ENCODE results near the gene CLIC4.
"Not testable (repeated sequence)": the region's sequence is repeated elsewhere in the genome, so short reads cannot be mapped to it uniquely, and the experiment has no call there.

Gene CLIC4

GRCh38 chr1:24745711-24746413 lies 615 bp downstream of the CLIC4 start:
- DNase-seq (ENCODE audit: low read depth in 2 of 3, low spot score in 1 of 3), result no peak

GRCh38 chr1:24748191-24749121 lies 3.2 kb downstream of the CLIC4 start:
- DNase-seq (ENCODE audit: low read depth in 2 of 3, low spot score in 1 of 3), result no peak

GRCh38 chr1:24749252-24749651 lies 4.0 kb downstream of the CLIC4 start:
- DNase-seq (ENCODE audit: low read depth in 2 of 3, low spot score in 1 of 3), result no peak

- no peak for DNase-seq (ENCODE audit: low read depth in 2 of 3, low spot score in 1 of 3)
Observed at GRCh38 chr1:24749886-24750285, 4.6 kb downstream of the CLIC4 start.

GRCh38 chr1:24751833-24752232 lies 6.6 kb downstream of the CLIC4 start:
- no peak for DNase-seq (ENCODE audit: low read depth in 2 of 3, low spot score in 1 of 3)

GRCh38 chr1:24752305-24752704 lies 7.1 kb downstream of the CLIC4 start:
- no peak for DNase-seq (ENCODE audit: low read depth in 2 of 3, low spot score in 1 of 3)

GRCh38 chr1:24754229-24754628 lies 9.0 kb downstream of the CLIC4 start:
- DNase-seq (ENCODE audit: low read depth in 2 of 3, low spot score in 1 of 3), result no peak

GRCh38 chr1:24755323-24755722 lies 10.1 kb downstream of the CLIC4 start:
- not testable (repeated sequence) for DNase-seq (ENCODE audit: low read depth in 2 of 3, low spot score in 1 of 3)

GRCh38 chr1:24756395-24756794 lies 11.1 kb downstream of the CLIC4 start:
- no peak for DNase-seq (ENCODE audit: low read depth in 2 of 3, low spot score in 1 of 3)

- no peak for DNase-seq (ENCODE audit: low read depth in 2 of 3, low spot score in 1 of 3)
Observed at GRCh38 chr1:24759492-24759891, 14.2 kb downstream of the CLIC4 start.

GRCh38 chr1:24761582-24761981 lies 16.3 kb downstream of the CLIC4 start:
- DNase-seq (ENCODE audit: low read depth in 2 of 3, low spot score in 1 of 3), result no peak

GRCh38 chr1:24762133-24762676 lies 17.0 kb downstream of the CLIC4 start:
- no peak for DNase-seq (ENCODE audit: low read depth in 2 of 3, low spot score in 1 of 3)

- no peak for DNase-seq (ENCODE audit: low read depth in 2 of 3, low spot score in 1 of 3)
Observed at GRCh38 chr1:24763671-24764070, 18.4 kb downstream of the CLIC4 start.

GRCh38 chr1:24764439-24764838 lies 19.2 kb downstream of the CLIC4 start:
- no peak for DNase-seq (ENCODE audit: low read depth in 2 of 3, low spot score in 1 of 3)

- no peak for DNase-seq (ENCODE audit: low read depth in 2 of 3, low spot score in 1 of 3)
Observed at GRCh38 chr1:24764848-24765247, 19.6 kb downstream of the CLIC4 start.

- no peak for DNase-seq (ENCODE audit: low read depth in 2 of 3, low spot score in 1 of 3)
Observed at GRCh38 chr1:24765308-24765988, 20.2 kb downstream of the CLIC4 start.

- DNase-seq (ENCODE audit: low read depth in 2 of 3, low spot score in 1 of 3), result no peak
Observed at GRCh38 chr1:24767351-24767750, 22.1 kb downstream of the CLIC4 start.

GRCh38 chr1:24768873-24769605 lies 23.8 kb downstream of the CLIC4 start:
- DNase-seq (ENCODE audit: low read depth in 2 of 3, low spot score in 1 of 3), result no peak

GRCh38 chr1:24769656-24770651 lies 24.7 kb downstream of the CLIC4 start:
- no peak for DNase-seq (ENCODE audit: low read depth in 2 of 3, low spot score in 1 of 3)

GRCh38 chr1:24770881-24771280 lies 25.6 kb downstream of the CLIC4 start:
- no peak for DNase-seq (ENCODE audit: low read depth in 2 of 3, low spot score in 1 of 3)

Measured in stimulated activated CD4-positive, alpha-beta T cell treated with anti-CD3 and anti-CD28 coated beads, Interleukin-12 subunit alpha, Interleukin-12 subunit beta, amount 100 ng/mL, for 48 hours (primary cell).